ENCODE results near the gene AGPAT1.
"Not testable (repeated sequence)": the region's sequence is repeated elsewhere in the genome, so short reads cannot be mapped to it uniquely, and the experiment has no call there.

DNA sequence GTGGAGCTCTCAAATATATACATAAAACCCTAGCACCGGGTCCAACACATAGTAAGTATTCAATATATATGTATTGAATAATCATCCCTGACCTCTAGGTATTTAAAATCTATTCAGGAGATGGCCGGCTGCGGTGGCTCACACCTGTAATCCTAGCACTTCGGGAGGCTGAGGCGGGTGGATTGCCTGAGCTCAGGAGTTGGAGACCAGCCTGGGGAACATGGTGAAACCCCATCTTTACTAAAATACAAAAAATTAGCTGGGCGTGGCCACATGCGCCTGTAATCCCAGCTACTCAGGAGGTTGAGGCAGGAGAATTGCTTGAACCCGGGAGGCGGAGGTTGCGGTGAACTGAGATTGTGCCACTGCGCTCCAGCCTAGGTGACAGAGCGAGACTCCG is 17.2 kb upstream of the AGPAT1 start:
- TF ChIP-seq, protein P1, sequence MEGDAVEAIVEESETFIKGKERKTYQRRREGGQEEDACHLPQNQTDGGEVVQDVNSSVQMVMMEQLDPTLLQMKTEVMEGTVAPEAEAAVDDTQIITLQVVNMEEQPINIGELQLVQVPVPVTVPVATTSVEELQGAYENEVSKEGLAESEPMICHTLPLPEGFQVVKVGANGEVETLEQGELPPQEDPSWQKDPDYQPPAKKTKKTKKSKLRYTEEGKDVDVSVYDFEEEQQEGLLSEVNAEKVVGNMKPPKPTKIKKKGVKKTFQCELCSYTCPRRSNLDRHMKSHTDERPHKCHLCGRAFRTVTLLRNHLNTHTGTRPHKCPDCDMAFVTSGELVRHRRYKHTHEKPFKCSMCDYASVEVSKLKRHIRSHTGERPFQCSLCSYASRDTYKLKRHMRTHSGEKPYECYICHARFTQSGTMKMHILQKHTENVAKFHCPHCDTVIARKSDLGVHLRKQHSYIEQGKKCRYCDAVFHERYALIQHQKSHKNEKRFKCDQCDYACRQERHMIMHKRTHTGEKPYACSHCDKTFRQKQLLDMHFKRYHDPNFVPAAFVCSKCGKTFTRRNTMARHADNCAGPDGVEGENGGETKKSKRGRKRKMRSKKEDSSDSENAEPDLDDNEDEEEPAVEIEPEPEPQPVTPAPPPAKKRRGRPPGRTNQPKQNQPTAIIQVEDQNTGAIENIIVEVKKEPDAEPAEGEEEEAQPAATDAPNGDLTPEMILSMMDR (IDR thresholded peaks at IDR 0.05) = not testable (repeated sequence)
- TF ChIP-seq ZFX (IDR thresholded peaks at IDR 0.05; ENCODE audit: borderline replicate concordance) = not testable (repeated sequence)

Measured in 22Rv1 (cell line).